CD8-positive, alpha-beta memory T cell (primary cell): ENCODE results near the gene TTC38. TPM values are rescaled to one million over a fixed set of nuclear protein-coding genes. Genes with fewer than 3 reads are reported as not detected.
"Not testable (repeated sequence)": the region's sequence is repeated elsewhere in the genome, so short reads cannot be mapped to it uniquely, and the experiment has no call there.

ENCODE experiments used
- CTCF ChIA-PET: fragments of 350-600 bp; sonication (Branson Sonifier 250); formaldehyde crosslinking; loops from one replicate; lab custom pipeline; 2021; ENCODE audit warnings: antibody characterized with exemption; lab: Charles Lee
- POLR2A ChIA-PET: fragments of 350-600 bp; sonication (Branson Sonifier 250); formaldehyde crosslinking; loops from one replicate; lab custom pipeline; 2021; ENCODE audit warnings: antibody characterized with exemption; lab: Charles Lee
- DNase-seq, 5 donors: peaks; one replicate each; pipeline versions ENCODE4 v3.0.0 to v3.0.0-alpha.2; 2020 to 2022; ENCODE audit warnings: mixed read lengths in 1 of 5
- H3K27ac ChIP-seq: one replicate; pipeline ENCODE4 v1.7.0; 2013; ENCODE audit warnings: low read depth, mild to moderate bottlenecking, low read length, moderate library complexity
- H3K27me3 ChIP-seq: 2 replicates; pipeline ENCODE4 v1.7.0; 2013; ENCODE audit warnings: low read length, mild to moderate bottlenecking; ENCODE audit not compliant: insufficient read depth, poor library complexity, severe bottlenecking
- H3K36me3 ChIP-seq: 2 replicates; pipeline ENCODE4 v1.7.0; 2013; ENCODE audit warnings: mild to moderate bottlenecking, low read length, moderate library complexity; ENCODE audit not compliant: insufficient read depth
- H3K4me1 ChIP-seq: 2 replicates; pipeline ENCODE4 v1.7.0; 2013; ENCODE audit warnings: mild to moderate bottlenecking, low read length, moderate library complexity; ENCODE audit not compliant: insufficient read depth
- H3K4me3 ChIP-seq: 2 replicates; pipeline ENCODE4 v1.7.0; 2013; ENCODE audit warnings: mild to moderate bottlenecking, low read length
- H3K9me3 ChIP-seq: 2 replicates; pipeline ENCODE4 v1.7.0; 2013; ENCODE audit warnings: mild to moderate bottlenecking, low read length
- H3K27ac Mint-ChIP-seq, 8 donors: one replicate each; pipeline ENCODE4 v1.8.0; 2020 to 2021; ENCODE audit warnings: mixed read lengths in 8 of 8, mild to moderate bottlenecking in 6 of 8, inconsistent platforms in 3 of 8, moderate library complexity in 3 of 8
- H3K27me3 Mint-ChIP-seq, 2 donors: one replicate each; pipeline ENCODE4 v1.8.0; 2020 to 2021; ENCODE audit warnings: mixed read lengths in 2 of 2, mild to moderate bottlenecking in 1 of 2, moderate library complexity in 1 of 2
- H3K36me3 Mint-ChIP-seq, 3 donors: one replicate each; pipeline ENCODE4 v1.8.0; 2020 to 2021; ENCODE audit warnings: mixed read lengths in 3 of 3, inconsistent platforms in 1 of 3, mild to moderate bottlenecking in 1 of 3
- H3K4me1 Mint-ChIP-seq, 3 donors: one replicate each; pipeline ENCODE4 v1.8.0; 2020 to 2021; ENCODE audit warnings: mixed read lengths in 3 of 3, inconsistent platforms in 1 of 3, mild to moderate bottlenecking in 1 of 3
- H3K4me3 Mint-ChIP-seq, 7 donors: one replicate each; pipeline ENCODE4 v1.8.0; 2020 to 2021; ENCODE audit warnings: mixed read lengths in 7 of 7, mild to moderate bottlenecking in 6 of 7, moderate library complexity in 4 of 7, inconsistent platforms in 2 of 7
- H3K9me3 Mint-ChIP-seq, 5 donors: one replicate each; pipeline ENCODE4 v1.8.0; 2020 to 2022; ENCODE audit warnings: mixed read lengths in 5 of 5, mild to moderate bottlenecking in 3 of 5, moderate library complexity in 2 of 5, inconsistent platforms in 1 of 5
- polyA plus RNA-seq: library from polyadenylated mRNA; unstranded; fragments of 300-500 nt; fragmentation: Illumina TruSeq; gene quantifications from one replicate; pipeline ENCODE4 v1.2.3, GENCODE V29; 2021
- total RNA-seq, 2 experiments: library from RNA; stranded (reverse); gene quantifications; one replicate each; pipeline ENCODE4 v1.2.3, GENCODE V29; 2021

The TTC38 gene
- total and polyA plus RNA-seq, 3 experiments from 2014 or later, result 15.6 to 20.0 (median 17.4) TPM

- H3K4me1 Mint-ChIP-seq, result peaks cover 0 to 6% (median 0%) of the 10 kb centered on the region in 3 donors
- H3K9me3 Mint-ChIP-seq, result no peaks in the 10 kb centered on the region
- H3K9me3 ChIP-seq, result no peaks in the 10 kb centered on the region
- no peak overlapping the region for H3K27ac ChIP-seq
- H3K27ac Mint-ChIP-seq, result peak overlapping the region in 1 of 8 donors; percentile 52
- H3K36me3 Mint-ChIP-seq, result no peaks in the 10 kb centered on the region
- H3K4me1 ChIP-seq, result no peaks in the 10 kb centered on the region
- H3K27me3 Mint-ChIP-seq, result peaks cover 0 to 4% of the 10 kb centered on the region in 2 donors
- no peak overlapping the region for H3K4me3 ChIP-seq
- CTCF ChIA-PET, result no interaction called here
- POLR2A ChIA-PET, result interaction anchor here (0.7 kb wide), 1 partner anchor 795 kb away, joined by 4 read pairs; no protein-coding TSS in a partner anchor
- H3K27me3 ChIP-seq, result no peaks in the 10 kb centered on the region
- DNase-seq, result no peak
- no peaks in the 10 kb centered on the region for H3K36me3 ChIP-seq
- peak overlapping the region in 1 of 7 donors; percentile 63 for H3K4me3 Mint-ChIP-seq
These were observed 35.6 kb downstream of the TTC38 start for GRCh38 chr22:46303347-46303965.

GRCh38 chr22:46308283-46308988 lies 40.6 kb downstream of the TTC38 start:
- H3K36me3 ChIP-seq, result no peaks in the 10 kb centered on the region
- no peaks in the 10 kb centered on the region for H3K27me3 ChIP-seq
- no peak overlapping the region for H3K27ac ChIP-seq
- H3K4me3 ChIP-seq, result no peak overlapping the region
- H3K27ac Mint-ChIP-seq, result peak overlapping the region in 2 of 8 donors; percentile 5 to 77
- no peaks in the 10 kb centered on the region for H3K9me3 ChIP-seq
- CTCF ChIA-PET, result interaction anchor here (1.1 to 1.8 kb wide), 2 partner anchors 192 to 302 kb away, joined by 3 to 7 read pairs; no protein-coding TSS in a partner anchor
- POLR2A ChIA-PET, result no interaction called here
- no peaks in the 10 kb centered on the region for H3K36me3 Mint-ChIP-seq
- peaks cover 0 to 4% of the 10 kb centered on the region in 2 donors for H3K27me3 Mint-ChIP-seq
- H3K9me3 Mint-ChIP-seq, result no peaks in the 10 kb centered on the region
- no peak overlapping the region for H3K4me3 Mint-ChIP-seq
- no peaks in the 10 kb centered on the region for H3K4me1 ChIP-seq
- no peak for DNase-seq
- H3K4me1 Mint-ChIP-seq, result no peaks in the 10 kb centered on the region

- Histone ChIP-seq H3K27ac (no peak overlapping the region), H3K27me3 (no peaks in the 10 kb centered on the region), H3K36me3 (no peaks in the 10 kb centered on the region), H3K4me1 (no peaks in the 10 kb centered on the region), H3K9me3 (no peaks in the 10 kb centered on the region), H3K4me3 (no peak overlapping the region)
- Mint-ChIP-seq H3K27ac (no peak overlapping the region), H3K36me3 (no peaks in the 10 kb centered on the region), H3K4me3 (no peak overlapping the region), H3K27me3 (peaks cover 0 to 4% of the 10 kb centered on the region in 2 donors), H3K4me1 (no peaks in the 10 kb centered on the region), H3K9me3 (no peaks in the 10 kb centered on the region)
- CTCF ChIA-PET, result interaction anchor here (1.8 to 7.1 kb wide), 2 partner anchors 186 to 303 kb away, joined by 7 to 78 read pairs; no protein-coding TSS in a partner anchor
- DNase-seq, result peak in 1 of 5 donors; percentile 8
- POLR2A ChIA-PET, result no interaction called here
These were observed 41.8 kb downstream of the TTC38 start for GRCh38 chr22:46309526-46310085.

- Mint-ChIP-seq H3K36me3 (no peaks in the 10 kb centered on the region), H3K27me3 (peaks cover 0 to 4% of the 10 kb centered on the region in 2 donors), H3K4me1 (no peaks in the 10 kb centered on the region)
These were observed 44.2 kb downstream of the TTC38 start for GRCh38 chr22:46312056-46312455.

GRCh38 chr22:46312848-46313247 lies 45.0 kb downstream of the TTC38 start:
- H3K27me3 ChIP-seq, H3K27me3 Mint-ChIP-seq, H3K4me1 ChIP-seq, H3K36me3 ChIP-seq, POLR2A ChIA-PET, H3K9me3 Mint-ChIP-seq, H3K36me3 Mint-ChIP-seq, H3K9me3 ChIP-seq, H3K27ac ChIP-seq, H3K4me3 ChIP-seq, H3K27ac Mint-ChIP-seq, H3K4me1 Mint-ChIP-seq, H3K4me3 Mint-ChIP-seq: not testable (repeated sequence)
- CTCF ChIA-PET, result interaction anchor here (0.6 to 7.1 kb wide), 4 partner anchors 189 to 309 kb away, joined by 3 to 78 read pairs (median 4); no protein-coding TSS in a partner anchor
- DNase-seq, result peak in 1 of 5 donors; percentile 4

More at GRCh38 chr22:46312056-46312455, 44.2 kb downstream of the TTC38 start:
- Histone ChIP-seq H3K27me3 (no peaks in the 10 kb centered on the region), H3K9me3 (no peaks in the 10 kb centered on the region), H3K27ac (no peak overlapping the region), H3K4me1 (no peaks in the 10 kb centered on the region), H3K4me3 (no peak overlapping the region), H3K36me3 (no peaks in the 10 kb centered on the region)
- H3K27ac Mint-ChIP-seq, result peak overlapping the region in 1 of 8 donors; percentile 0
- no peak overlapping the region for H3K4me3 Mint-ChIP-seq
- DNase-seq, result peak in 1 of 5 donors; percentile 44
- H3K9me3 Mint-ChIP-seq, result no peaks in the 10 kb centered on the region
- CTCF ChIA-PET, result interaction anchor here (0.7 to 7.1 kb wide), 3 partner anchors 9 to 195 kb away, joined by 3 to 78 read pairs (median 4); no protein-coding TSS in a partner anchor
- POLR2A ChIA-PET, result no interaction called here

GRCh38 chr22:46315976-46316375 lies 48.2 kb downstream of the TTC38 start:
- H3K27ac Mint-ChIP-seq, result no peak overlapping the region
- no peaks in the 10 kb centered on the region for H3K9me3 Mint-ChIP-seq
- Histone ChIP-seq H3K36me3 (no peaks in the 10 kb centered on the region), H3K4me3 (no peak overlapping the region), H3K27ac (no peak overlapping the region), H3K9me3 (no peaks in the 10 kb centered on the region), H3K4me1 (no peaks in the 10 kb centered on the region), H3K27me3 (no peaks in the 10 kb centered on the region)
- no peaks in the 10 kb centered on the region for H3K4me1 Mint-ChIP-seq
- peak in 1 of 5 donors; percentile 21 for DNase-seq
- ChIA-PET POLR2A (interaction anchor here (0.6 kb wide), 1 partner anchor 310 kb away, joined by 3 read pairs; no protein-coding TSS in a partner anchor), CTCF (interaction anchor here (1.0 to 7.1 kb wide), 7 partner anchors 11 to 320 kb away, joined by 3 to 78 read pairs (median 4); partner anchors contain the start of gene GTSE1)
- H3K27me3 Mint-ChIP-seq, result peaks cover 0 to 1% of the 10 kb centered on the region in 2 donors
- no peak overlapping the region for H3K4me3 Mint-ChIP-seq
- no peaks in the 10 kb centered on the region for H3K36me3 Mint-ChIP-seq

GRCh38 chr22:46317646-46318045 lies 49.8 kb downstream of the TTC38 start:
- Histone ChIP-seq H3K4me1 (no peaks in the 10 kb centered on the region), H3K4me3 (no peak overlapping the region), H3K36me3 (no peaks in the 10 kb centered on the region), H3K9me3 (no peaks in the 10 kb centered on the region), H3K27me3 (no peaks in the 10 kb centered on the region), H3K27ac (no peak overlapping the region)
- no peak overlapping the region for H3K4me3 Mint-ChIP-seq
- H3K27me3 Mint-ChIP-seq, result peaks cover 0 to 1% of the 10 kb centered on the region in 2 donors
- no peaks in the 10 kb centered on the region for H3K9me3 Mint-ChIP-seq
- H3K27ac Mint-ChIP-seq, result no peak overlapping the region
- POLR2A ChIA-PET, result no interaction called here
- CTCF ChIA-PET, result interaction anchor here (0.9 to 4.2 kb wide), 3 partner anchors 22 to 311 kb away, joined by 3 to 18 read pairs (median 3); no protein-coding TSS in a partner anchor
- no peaks in the 10 kb centered on the region for H3K36me3 Mint-ChIP-seq
- peak in 1 of 5 donors; percentile 0 for DNase-seq
- no peaks in the 10 kb centered on the region for H3K4me1 Mint-ChIP-seq
